Muscle layer of duodenum (tissue), 2 donors: Measurements from ENCODE around the gene BEST1.

Experiments used
- H3K27ac ChIP-seq: one replicate; pipeline ENCODE4 v1.7.0; 2013; ENCODE audit warnings: mild to moderate bottlenecking, low read length
- H3K27me3 ChIP-seq: one replicate; pipeline ENCODE4 v1.7.0; 2013; ENCODE audit warnings: low read depth, mild to moderate bottlenecking, control low read depth, low read length
- H3K36me3 ChIP-seq, 2 donors: one replicate each; pipeline ENCODE4 v1.7.0; 2013; ENCODE audit warnings: low read length in 2 of 2, control low read depth in 1 of 2, mild to moderate bottlenecking in 1 of 2; ENCODE audit not compliant: insufficient read depth in 2 of 2, control insufficient read depth in 1 of 2
- H3K4me1 ChIP-seq, 2 donors: one replicate each; pipeline ENCODE4 v1.7.0; 2013; ENCODE audit warnings: low read length in 2 of 2, mild to moderate bottlenecking in 2 of 2, control low read depth in 1 of 2, moderate library complexity in 1 of 2; ENCODE audit not compliant: insufficient read depth in 2 of 2, control insufficient read depth in 1 of 2
- H3K4me3 ChIP-seq, 2 donors: one replicate each; pipeline ENCODE4 v1.7.0; 2013; ENCODE audit warnings: low read length in 2 of 2, low read depth in 1 of 2, mild to moderate bottlenecking in 1 of 2
- H3K9me3 ChIP-seq, 2 donors: one replicate each; pipeline ENCODE4 v1.7.0; 2013; ENCODE audit warnings: low read length in 2 of 2, control low read depth in 1 of 2, mild to moderate bottlenecking in 1 of 2; ENCODE audit not compliant: control insufficient read depth in 1 of 2
- donor health status: healthy.

The BEST1 gene

DNA sequence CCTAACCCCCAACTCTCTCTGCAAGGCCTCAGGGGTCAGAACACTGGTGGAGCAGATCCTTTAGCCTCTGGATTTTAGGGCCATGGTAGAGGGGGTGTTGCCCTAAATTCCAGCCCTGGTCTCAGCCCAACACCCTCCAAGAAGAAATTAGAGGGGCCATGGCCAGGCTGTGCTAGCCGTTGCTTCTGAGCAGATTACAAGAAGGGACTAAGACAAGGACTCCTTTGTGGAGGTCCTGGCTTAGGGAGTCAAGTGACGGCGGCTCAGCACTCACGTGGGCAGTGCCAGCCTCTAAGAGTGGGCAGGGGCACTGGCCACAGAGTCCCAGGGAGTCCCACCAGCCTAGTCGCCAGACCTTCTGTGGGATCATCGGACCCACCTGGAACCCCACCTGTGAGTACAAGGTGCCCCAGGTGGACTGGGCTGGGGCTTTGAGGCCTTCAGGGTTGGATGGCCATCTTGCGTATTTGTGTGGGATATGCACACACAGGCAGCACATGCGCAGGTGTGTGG, at the start of gene BEST1:
Gene BEST1, plus strand, starts transcription at position 317 of the 513 bp plus-strand sequence. CDS start 1,456 bp downstream, outside the sequence.
- H3K4me3 ChIP-seq: no peak within 1 kb of the TSS
- H3K27ac ChIP-seq: peak within 1 kb of the TSS; percentile 76
- no peaks in the 10 kb centered on the region for H3K9me3 ChIP-seq
- no peaks in the 10 kb centered on the region for H3K27me3 ChIP-seq
- peaks cover 5 to 20% of the 10 kb centered on the region in 2 donors for H3K4me1 ChIP-seq
- no peaks in the 10 kb centered on the region for H3K36me3 ChIP-seq

DNA sequence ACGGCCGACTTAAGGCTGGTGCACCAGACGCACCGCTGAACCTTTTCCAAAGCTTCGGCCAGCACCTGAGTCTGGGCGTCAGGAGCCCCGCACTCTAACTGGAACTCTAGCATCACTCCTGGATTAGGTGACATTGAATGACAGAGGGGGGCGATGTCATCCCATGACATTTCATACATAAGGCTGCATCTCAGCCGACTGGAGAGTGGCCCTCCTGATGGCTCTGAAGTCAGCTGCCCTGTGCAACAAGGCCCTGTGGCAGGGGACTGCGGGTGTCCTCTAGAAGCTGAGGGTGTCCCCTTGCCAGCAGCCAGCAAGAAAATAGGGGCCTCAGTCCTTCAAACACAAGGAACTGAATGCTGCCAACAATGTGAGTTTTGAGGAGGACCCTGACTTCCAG, 48.8 kb upstream of the BEST1 start:
- no peak overlapping the region for H3K4me3 ChIP-seq
- H3K4me1 ChIP-seq: peaks cover 0 to 13% of the 10 kb centered on the region in 2 donors
- H3K27ac ChIP-seq: no peak overlapping the region
- H3K9me3 ChIP-seq: no peaks in the 10 kb centered on the region
- no peaks in the 10 kb centered on the region for H3K27me3 ChIP-seq
- peaks cover 0 to 37% of the 10 kb centered on the region in 2 donors for H3K36me3 ChIP-seq

DNA sequence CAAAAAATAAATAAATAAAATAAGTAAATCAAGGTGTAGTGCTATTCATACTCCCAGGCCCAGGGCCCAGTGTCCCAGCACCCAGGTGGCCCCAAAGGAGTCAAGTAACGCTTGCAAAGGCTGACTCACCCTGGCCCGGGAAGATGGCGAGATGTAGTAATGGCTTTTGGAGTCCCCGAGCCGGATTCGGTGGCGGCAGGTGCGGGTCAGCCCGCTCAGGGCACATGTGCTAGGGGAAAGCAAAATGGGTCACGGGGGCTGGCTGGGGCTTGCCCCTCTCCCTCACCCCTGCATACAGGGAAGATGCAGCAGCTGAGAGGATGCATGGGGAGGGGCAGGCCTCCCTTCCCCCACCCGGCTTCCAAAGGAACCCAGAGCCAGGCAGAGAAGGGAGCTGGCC, 47.8 kb upstream of the BEST1 start:
- Histone ChIP-seq H3K4me1 (peaks cover 0 to 13% of the 10 kb centered on the region in 2 donors), H3K9me3 (no peaks in the 10 kb centered on the region), H3K27me3 (no peaks in the 10 kb centered on the region), H3K4me3 (no peak overlapping the region), H3K36me3 (peaks cover 3 to 46% of the 10 kb centered on the region in 2 donors), H3K27ac (no peak overlapping the region)

DNA sequence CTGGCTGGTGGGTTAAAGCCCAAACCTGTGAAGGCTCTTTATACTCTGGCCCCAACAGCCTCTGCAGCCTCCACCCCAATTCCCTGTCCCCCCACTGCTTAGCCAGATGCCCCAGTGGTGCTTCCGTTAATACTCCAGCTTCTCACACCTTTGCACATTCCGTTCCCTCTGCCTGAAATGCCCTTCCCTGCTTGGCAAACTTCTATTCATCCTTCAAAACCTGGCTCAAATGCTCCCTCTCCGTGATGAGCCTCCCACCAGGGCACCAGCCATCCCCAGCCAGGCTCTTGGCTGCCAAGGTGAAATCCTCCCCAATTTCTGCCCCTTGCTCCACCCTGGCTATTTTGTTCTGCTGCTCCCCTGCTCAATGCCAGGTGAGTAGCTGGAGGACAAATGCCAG, 46.3 kb upstream of the BEST1 start:
- peaks cover 8 to 49% of the 10 kb centered on the region in 2 donors for H3K36me3 ChIP-seq

DNA sequence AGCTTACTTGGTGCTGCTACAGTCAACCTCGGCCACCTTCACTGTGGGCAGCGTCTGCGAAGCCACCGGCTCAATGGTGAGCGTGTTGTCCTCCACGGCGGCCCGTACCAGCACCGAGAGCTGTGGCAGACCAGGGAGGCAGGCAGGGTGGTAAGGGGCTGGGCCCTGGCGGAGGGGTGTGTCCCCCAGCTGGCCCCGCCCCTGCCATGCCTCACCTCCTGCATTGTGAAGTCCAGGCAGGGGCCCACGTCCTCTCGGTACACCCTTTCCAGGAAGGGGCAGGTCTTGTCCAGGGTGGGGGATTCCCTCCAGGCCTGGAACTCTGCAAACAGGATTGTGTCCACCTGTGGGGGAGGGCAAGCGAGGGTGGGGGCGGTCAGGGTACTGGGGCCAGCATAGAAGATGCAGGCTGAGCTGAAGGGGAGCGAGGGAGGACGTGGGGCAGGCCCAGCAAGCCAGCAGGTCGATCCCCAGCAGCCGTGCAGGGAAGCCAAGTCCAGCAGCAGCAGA, 45.6 kb upstream of the BEST1 start:
- Histone ChIP-seq H3K27ac (no peak overlapping the region), H3K36me3 (peaks cover 8 to 49% of the 10 kb centered on the region in 2 donors), H3K27me3 (no peaks in the 10 kb centered on the region), H3K4me1 (peaks cover 4 to 13% of the 10 kb centered on the region in 2 donors), H3K9me3 (no peaks in the 10 kb centered on the region), H3K4me3 (no peak overlapping the region)

More for the DNA sequence above, 46.3 kb upstream of the BEST1 start:
- H3K4me1 ChIP-seq: peaks cover 4 to 12% of the 10 kb centered on the region in 2 donors
- H3K27me3 ChIP-seq: no peaks in the 10 kb centered on the region
- no peak overlapping the region for H3K27ac ChIP-seq
- no peaks in the 10 kb centered on the region for H3K9me3 ChIP-seq
- no peak overlapping the region for H3K4me3 ChIP-seq

DNA sequence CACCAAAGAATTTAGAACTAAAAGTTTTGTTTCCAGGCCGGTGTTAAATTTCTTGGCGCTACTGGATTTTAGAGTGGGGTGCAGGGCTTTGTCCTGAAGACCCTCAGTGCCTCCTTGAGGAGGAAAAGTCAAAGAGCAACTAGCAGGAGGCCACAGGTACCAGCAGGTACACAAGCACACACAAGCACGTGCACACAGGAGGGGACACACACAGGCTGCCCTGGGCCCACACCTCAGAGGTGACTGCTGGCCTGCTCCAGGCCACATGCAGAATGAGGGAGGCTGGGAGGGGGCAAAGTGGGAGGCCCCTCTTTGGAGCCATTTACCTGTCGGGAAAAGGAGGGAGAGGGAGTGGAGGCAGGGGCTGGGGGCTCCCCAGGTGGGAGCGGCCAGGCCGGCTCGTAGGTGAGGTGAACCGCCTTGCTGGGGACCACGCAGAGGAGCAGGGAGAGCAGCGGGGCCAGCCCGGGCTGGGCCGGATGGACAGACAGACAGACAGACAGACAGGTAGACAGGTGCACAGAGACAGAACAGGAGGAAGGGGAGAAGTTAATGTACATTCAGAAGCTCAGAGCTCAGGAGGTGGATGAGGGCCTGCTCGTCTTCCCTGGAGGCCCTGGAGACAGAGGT, 45.0 kb upstream of the BEST1 start:
- Histone ChIP-seq H3K4me3 (no peak overlapping the region), H3K27ac (no peak overlapping the region), H3K36me3 (peaks cover 8 to 49% of the 10 kb centered on the region in 2 donors), H3K4me1 (peaks cover 4 to 13% of the 10 kb centered on the region in 2 donors), H3K9me3 (no peaks in the 10 kb centered on the region), H3K27me3 (no peaks in the 10 kb centered on the region)

DNA sequence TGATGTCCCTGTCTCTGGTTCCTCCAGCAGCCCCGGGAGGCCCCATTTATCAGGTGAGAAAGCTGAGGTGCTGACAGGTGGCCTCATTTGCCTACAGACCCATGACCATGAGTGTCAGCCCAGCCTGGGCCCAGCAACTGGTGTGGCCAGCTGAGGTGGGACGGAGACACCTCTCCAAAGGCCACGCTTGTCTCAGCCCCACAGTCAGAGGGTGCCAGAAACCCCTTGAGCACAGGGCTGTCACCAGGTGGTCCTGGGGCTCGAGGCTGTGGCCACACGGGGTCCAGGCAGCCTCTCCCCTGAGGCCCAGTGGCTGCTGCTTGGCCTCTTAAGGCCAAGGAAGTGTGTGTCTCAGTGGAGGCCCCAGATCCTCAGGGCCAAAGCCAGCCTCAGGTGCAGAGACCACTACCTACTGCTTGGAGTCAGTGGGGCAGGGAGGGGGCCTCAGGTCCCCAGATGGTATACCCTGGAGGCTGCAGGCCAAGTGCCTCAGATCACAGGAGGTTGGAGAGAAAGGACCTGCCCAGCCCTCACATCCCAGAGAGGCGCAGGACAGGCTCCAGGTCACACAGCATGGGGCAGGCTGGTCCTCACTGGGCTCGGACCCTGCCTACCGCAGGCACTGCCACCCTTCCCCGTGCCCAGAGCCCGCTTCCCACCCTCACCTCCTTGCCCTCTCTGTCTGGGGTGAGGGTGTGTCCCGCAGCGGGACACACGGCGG, 44.2 kb upstream of the BEST1 start:
- Histone ChIP-seq H3K27me3 (no peaks in the 10 kb centered on the region), H3K4me1 (peaks cover 6 to 20% of the 10 kb centered on the region in 2 donors), H3K27ac (no peak overlapping the region), H3K36me3 (peaks cover 8 to 46% of the 10 kb centered on the region in 2 donors), H3K4me3 (no peak overlapping the region), H3K9me3 (no peaks in the 10 kb centered on the region)

DNA sequence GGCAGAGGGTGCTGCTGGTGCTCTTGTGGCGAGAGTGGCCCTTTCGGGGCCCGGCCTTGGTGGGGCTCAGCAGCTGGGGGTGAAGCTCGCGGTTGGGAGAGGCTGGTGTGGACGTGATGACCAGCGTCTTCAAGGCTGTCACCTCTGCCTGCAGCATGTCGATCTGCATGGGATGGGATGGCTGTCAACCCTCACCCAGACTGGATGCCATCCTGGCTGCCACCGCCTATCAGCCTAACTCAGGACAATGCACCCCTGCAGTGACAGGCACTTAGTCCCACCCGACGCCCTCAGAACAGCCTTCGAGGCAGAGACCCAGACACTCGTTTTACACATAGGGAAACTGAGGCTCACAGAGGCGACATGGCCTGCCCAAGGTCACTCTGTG, 43.6 kb upstream of the BEST1 start:
- peaks cover 9 to 20% of the 10 kb centered on the region in 2 donors for H3K4me1 ChIP-seq
- no peak overlapping the region for H3K4me3 ChIP-seq
- H3K36me3 ChIP-seq: peaks cover 8 to 46% of the 10 kb centered on the region in 2 donors
- no peaks in the 10 kb centered on the region for H3K9me3 ChIP-seq
- no peaks in the 10 kb centered on the region for H3K27me3 ChIP-seq
- H3K27ac ChIP-seq: no peak overlapping the region

DNA sequence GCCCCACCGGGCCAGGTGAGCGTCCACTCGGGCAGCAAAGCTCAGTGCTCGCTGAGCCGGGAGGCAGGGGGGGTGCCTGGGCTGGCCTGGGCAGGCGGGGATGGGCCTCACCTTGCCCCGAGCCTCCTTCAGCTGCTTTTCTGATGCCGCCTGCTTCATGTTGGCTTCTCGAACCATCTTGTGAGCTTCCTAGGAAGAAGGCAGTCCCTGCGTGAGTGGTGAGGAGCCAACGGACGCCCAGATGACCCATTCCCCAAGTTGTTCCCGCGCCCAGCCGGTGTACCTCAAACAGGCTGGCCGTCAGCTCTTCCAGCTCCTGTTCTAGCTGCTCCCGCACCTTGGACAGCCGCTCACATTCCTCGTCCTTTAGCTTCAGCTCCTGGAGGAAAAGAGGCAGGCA, 42.9 kb upstream of the BEST1 start:
- H3K27ac ChIP-seq: no peak overlapping the region
- peaks cover 9 to 26% of the 10 kb centered on the region in 2 donors for H3K4me1 ChIP-seq
- H3K9me3 ChIP-seq: no peaks in the 10 kb centered on the region
- no peaks in the 10 kb centered on the region for H3K27me3 ChIP-seq
- no peak overlapping the region for H3K4me3 ChIP-seq
- peaks cover 8 to 44% of the 10 kb centered on the region in 2 donors for H3K36me3 ChIP-seq

DNA sequence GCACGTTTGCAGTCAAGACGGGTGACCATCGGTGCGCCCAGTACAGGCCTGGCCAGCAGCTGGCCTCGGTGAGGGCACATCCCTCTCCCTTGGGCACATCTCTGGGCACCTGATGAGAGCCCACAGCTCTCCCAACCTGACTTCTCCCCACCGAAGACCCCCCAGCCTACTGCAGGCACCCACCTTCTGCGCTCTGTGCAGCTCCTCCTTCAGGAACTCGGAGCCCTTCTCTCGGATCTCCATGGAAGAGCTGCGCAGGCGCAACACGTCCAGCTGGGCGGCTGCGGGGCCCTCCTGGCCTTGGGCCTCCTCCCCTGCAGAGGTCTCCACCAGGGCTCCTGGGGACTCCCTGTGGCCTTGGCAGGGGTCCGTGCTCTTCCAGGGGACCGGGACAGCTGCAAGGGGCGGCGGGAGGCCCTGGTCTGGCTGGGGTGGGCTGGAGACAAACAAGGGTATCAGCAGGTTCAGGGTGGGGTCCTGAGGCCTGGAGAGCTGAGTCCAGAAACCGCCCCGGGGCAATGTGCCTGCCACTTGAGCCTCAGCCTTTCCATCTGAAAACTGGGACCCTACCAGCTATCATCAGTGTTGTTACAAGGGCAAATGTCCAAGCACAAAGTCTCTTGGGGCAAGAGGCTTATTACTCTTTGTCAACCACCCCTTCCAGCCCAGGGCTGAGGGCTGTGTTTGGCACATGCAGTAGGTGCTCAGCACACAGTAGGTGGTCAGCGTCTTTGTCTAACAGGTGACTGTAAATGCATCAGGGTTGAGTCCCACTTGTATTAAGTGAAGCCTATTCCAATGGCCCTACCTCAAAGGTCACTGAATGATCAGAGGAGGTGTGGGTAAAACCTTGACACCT, 42.1 kb upstream of the BEST1 start:
- H3K27ac ChIP-seq: no peak overlapping the region
- no peaks in the 10 kb centered on the region for H3K27me3 ChIP-seq
- peaks cover 9 to 33% of the 10 kb centered on the region in 2 donors for H3K4me1 ChIP-seq
- H3K9me3 ChIP-seq: no peaks in the 10 kb centered on the region
- no peak overlapping the region for H3K4me3 ChIP-seq
- H3K36me3 ChIP-seq: peaks cover 8 to 37% of the 10 kb centered on the region in 2 donors
